HG03280 (cell line): ENCODE measurements around the gene SPACA7.

Experiments used
- ATAC-seq: cut with Tn5 transposase; IDR thresholded peaks from one replicate; pipeline ENCODE4 v1.9.1; 2021; ENCODE audit warnings: mild to moderate bottlenecking, moderate library complexity; ENCODE audit not compliant: unreplicated experiment

SPACA7 gene

GRCh38 chr13:112446867-112447266 lies 70.7 kb downstream of the SPACA7 start:
- ATAC-seq: no peak

DNA sequence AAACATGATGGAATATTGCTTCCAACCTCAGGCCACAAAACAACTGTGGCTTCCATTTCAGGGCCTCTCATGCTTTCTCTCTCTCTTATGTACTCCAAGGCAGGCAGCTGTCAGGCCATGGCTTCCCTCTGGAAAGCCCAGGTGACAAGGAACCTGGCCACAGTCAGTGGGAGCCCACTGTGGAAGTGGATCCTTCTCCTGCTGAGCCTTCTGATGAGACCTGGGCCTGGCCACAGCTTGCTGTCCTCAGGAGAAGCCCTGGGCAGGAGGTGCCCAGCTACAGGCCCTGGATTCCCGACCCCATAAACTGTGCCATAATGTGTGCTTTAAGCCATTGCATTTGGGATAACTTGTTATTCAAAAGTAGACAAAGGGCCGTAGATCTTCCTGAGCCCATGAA lies 71.2 kb downstream of the SPACA7 start:
- no peak for ATAC-seq

DNA sequence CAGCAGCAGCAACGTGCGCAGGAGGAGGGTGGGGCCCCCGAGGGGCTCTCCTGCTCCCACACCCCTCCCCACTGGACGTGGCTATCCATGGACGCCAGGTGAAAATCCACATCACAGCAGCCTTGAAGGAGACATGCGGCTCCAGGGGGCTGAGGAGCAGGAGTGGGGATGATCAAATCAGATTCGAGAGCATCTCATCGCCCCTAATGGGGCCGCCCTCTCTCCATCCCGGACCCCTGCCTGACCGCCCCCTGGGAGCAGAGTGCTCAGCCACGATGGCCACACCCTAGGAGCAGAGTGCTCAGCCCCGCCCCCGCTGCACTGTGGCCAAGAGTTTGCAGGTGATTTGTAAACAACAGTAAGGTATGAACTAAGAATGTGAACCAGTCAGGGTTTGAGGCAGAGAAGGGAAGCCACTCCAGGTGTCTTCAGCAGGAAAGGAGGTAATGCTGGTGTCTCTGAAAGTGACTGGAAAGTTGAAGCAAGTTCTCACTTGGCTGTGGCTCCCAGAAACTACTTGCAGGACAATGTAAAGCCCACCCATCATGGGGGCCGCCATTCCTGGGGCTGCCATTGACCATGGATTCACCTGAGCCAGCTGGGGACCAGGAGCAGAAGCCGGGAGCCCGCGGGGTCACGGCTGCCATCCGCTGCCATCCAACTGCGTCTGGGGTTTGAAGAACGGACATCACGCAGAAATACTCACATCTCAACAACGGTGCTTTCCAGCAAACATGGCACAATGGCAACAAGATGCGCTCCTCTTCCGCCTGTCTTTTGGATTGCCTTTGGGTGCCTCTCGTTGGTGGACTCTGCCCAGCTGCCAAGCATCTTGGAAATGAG lies 71.8 kb downstream of the SPACA7 start:
- no peak for ATAC-seq

DNA sequence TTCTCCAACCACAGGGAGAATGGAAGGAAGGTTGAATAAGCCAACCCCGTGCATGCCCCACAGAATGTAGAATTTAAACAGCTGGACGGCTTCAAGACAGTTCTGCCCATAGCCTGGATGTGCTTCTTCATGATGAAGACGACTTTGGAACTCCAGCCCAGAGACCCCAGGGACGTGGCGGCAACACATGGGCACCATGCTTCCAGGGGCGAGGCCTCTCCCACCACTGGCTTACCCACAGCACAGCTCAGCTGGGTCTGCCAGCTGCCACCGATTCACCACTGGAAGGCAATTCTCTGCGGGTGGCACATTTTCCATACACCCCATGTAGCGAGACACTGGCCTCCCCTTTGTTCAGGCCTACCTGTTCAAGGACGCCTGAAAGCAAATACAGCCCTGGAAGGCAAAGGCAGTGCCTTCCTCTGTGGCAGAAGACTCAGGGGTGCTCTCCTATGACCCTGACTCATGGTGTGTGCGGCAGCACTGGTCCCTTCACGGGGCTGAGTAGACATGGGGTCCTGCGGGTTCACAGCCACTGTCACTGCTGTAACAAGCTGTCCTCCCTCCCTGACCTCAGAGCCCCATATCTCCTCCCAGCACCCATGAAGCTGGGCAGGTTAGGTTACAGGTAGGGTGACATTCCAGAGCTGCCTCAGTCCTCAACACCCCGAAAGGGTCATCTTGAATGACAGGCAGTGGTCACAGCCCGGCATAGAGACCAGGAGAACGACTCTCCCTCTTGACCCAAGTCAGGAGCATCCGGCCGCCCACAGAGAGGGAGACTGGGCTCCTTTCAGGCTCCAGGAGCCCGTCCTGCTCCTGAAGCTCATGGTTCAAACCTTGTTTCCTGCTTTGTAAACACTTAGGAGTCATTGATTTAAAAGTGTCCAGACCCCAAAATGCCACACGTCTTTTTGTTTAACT lies 72.7 kb downstream of the SPACA7 start:
- no peak for ATAC-seq

DNA sequence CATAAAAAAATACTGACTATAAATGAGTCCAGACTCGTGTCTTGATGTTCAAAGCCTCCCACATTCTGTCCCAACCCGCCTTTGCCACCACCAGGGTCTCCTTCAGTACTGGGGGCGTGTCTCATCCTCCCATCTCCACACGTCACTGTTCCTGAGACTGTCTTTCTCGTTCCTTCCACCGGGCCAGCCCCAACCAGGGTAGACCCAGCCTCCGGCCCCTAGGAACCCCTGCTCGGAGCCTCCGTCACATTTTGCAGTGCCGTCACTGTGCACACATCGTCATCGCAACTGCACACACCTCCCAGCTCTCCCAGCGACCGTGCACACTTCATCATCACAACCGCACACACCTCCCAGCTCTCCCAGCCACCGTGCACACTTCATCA lies 73.4 kb downstream of the SPACA7 start:
- ATAC-seq: no peak

GRCh38 chr13:112450118-112450903 lies 74.2 kb downstream of the SPACA7 start:
- no peak for ATAC-seq

DNA sequence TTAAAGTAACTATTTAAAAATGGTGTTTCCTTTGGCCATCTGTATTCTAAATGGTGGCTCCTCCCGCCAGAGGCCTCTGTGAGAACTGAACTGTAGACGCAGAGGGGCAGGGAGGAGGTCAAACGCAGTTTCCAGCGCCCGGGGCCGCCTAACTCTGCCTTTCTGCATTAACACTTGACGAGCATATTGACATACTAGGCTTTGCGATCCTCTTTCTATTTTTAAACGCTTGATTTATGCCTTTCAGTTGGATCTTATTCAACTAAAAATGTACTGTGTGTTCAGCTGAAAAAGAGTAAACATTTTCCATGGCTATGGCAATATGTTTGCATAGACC lies 74.7 kb downstream of the SPACA7 start:
- no peak for ATAC-seq

GRCh38 chr13:112451512-112452379 lies 75.6 kb downstream of the SPACA7 start:
- no peak for ATAC-seq

DNA sequence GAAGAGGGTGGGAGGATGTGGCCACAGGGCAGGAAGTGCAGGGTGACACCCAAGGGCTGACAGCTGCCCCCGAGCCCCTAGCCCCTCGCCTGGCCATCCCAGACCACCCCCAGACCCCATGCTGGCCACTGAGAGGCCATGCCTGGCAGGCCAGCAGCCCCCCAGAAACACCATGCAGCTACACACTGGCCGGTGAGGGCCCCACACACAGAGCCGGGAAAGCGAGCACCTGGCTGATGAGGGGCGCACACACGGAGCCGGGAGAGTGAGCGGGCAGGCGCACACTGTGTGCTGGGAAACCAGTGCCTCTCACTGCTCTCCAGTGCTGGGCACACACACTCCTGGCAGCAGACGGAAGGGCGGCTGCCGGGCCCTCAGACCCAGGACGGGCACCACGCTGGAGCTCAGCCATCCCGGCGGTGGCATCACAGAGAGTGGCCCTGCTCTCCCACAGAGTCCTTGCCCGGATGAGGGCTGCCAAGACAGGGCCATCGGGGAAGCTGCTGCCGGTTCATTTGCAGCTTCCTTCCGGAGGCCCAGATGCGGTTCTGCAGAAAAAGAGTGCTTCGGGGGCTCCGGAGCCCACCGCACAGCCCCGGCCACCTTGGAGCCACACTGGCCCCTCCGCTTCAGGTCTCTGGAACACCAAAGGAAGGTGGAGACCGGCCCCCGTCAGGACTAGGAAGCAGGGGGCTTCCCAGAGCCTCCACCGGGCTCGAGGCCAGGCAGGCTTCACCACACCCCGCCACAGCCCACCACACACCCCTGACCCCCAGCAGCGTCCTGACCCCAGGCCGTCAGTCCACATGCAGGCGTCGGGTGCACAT lies 76.4 kb downstream of the SPACA7 start:
- ATAC-seq: no peak

GRCh38 chr13:112453207-112453829 lies 77.2 kb downstream of the SPACA7 start:
- ATAC-seq: no peak

DNA sequence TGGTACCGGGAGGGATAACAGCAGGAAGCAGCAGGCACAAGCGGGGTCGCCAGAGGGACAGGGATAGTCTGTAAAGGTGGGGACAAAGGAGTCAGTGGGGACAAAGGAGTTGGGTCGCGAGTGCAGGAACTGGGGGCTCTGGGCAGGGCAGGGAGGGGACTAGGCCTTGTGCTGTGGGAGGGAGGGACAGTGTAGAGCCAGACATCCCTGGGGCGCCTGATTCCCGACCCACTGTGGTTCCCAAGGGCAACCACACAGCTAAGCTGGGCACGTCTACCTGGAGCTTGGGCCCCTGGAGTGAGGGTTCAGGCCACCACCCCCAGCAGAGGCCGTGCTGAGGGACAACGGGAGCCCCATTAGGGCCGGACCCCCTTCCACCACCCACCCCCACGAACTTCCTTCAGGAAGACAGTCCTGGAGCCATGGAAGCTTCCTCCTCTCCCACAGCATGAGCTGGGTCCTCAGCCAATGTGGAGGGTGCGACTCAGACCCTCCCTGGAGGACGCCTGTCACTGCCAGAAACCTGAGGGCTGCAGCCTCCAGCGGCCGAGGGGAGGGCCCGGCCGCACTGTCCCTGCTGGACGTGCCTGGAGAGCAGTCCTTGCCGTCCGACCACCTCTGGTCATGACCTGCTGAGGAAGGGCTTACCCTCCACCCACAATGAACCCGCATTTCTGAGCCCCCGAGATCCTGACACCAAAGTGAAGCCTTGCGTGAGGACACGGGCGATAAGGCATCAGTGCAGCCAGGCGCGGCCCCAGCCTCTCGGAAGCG lies 77.9 kb downstream of the SPACA7 start:
- ATAC-seq: no peak

DNA sequence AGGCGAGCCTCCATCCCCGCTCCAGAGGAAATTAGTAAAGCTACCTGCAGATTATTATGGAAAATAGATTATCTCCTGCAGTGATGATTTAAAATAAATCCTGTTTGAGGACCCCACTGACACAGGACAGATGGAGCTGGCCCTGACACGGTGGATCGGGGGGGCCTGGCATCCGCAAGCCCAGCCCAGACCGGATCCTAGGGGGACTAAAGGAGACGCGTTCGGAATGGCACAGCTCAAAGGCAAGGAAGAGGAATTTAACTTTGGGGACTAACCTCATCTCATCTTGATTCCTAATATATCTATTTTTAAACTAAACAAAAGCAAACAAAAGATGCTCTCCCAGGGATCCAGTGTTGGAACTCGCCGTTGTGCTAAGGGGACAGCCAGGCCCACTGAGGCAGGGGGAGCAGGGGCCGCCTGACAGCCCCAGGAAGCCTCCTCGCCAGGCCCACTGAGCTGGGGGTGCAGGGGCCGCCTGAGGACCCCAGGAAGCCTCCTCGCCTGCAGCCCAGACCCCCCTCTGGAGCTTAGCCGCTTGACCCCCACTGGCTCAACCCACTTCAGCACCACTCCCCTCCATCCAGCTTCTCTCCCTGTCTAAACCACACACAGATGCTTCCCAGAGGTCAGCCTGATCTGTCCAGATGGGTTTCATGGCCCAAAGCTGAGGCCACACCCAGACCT lies 78.6 kb downstream of the SPACA7 start:
- ATAC-seq: no peak

DNA sequence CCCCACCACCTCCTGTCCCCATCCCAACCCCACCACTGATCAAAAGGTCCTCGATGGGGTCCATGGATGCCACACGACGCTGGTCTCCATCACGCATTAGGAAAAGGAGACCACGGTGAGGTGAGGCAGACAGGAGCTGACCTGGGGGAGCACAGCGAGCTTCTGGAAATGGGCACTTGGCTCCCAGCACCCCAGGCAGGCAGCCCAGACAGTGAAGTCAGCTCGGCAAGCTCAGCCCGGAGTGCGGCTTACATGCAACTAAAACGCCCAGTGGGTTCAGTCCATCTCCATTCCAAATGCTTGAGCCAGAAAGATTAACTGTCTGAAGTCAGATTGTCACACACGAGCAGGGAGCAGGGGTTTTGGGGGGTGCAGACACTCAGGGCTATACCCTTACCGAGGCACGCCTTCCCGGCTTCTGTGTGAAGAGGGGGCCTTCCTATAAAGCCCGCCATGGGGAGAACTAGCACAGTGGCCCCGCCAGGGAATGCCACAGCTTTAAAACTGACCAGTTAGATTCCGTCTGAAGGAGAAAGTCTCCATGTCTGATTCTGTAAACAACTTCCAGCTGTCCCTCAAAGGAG lies 79.4 kb downstream of the SPACA7 start:
- ATAC-seq: no peak

DNA sequence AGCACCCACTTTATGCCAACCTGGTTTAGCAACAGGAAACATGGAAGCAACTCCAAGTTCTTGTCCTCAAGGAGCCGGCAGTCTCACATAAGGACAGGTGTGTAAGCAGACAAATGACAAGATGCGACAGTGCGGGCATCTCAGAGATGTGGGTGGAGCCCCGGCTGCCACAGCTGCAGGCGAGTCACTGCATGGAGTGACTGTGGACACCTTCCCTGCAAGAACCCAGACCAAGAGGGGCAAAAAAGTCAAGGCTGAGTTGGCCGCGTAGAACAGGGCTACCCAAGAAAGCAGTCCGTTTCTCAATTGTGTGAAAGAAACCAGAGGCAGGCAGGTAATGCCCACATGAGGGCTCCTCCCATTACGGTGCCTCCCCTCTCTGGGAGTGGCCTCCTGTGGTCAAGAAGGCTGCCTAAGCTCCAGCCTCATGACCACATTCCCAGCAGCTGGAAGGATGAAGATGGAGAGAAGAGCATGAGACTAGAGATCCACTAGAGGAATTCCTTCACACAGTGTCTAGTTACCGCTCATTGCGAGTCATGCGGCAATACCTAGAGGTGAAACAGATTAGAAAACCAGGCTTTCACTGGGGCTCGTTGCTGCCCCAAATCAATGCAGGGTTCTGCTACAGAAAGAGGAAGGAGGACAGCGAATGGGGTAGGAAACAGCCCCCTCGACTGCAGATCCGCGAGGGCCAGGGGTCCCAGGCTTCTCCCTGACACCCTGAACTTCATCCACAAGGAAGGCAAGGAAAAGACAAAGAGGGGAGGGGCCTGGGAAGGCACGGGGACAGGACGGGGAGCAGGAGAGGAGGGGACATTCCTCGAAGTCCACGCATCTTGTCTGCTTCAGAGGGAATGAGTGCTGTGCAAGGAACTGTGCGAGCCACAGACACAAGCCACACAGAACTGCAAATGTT lies 80.2 kb downstream of the SPACA7 start:
- no peak for ATAC-seq

- no peak for ATAC-seq
Observed at GRCh38 chr13:112457081-112457480, 80.9 kb downstream of the SPACA7 start.

DNA sequence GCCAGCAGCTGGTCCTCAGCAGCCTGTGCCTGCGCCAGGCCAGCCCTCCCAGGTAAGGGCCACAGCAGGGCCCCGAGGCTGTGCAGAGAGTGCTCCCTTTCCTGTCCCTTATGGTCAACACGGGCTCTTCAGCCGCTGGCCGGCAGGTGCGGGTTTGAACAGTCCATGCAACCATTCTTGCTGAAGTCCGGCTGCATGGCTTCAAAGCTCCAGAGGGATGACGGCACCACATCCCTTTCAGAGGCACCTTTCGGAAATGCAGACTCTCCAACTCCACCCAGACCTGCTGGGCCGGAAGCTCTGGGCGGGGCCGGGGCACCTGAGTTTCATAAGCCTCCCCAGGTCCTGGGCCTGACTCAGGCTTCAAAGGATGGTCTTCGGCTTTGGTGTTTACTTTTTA lies 81.3 kb downstream of the SPACA7 start:
- ATAC-seq: no peak
